DND-41 (cell line): Measurements from ENCODE around the gene PAK5.

Experiments
- EZH2 ChIP-seq: IDR thresholded peaks from 3 replicates; pipeline ENCODE4 v1.6.1; 2012; ENCODE audit warnings: borderline replicate concordance, low read depth, mild to moderate bottlenecking, moderate library complexity, low read length, inconsistent platforms; ENCODE audit not compliant: severe bottlenecking
- TF ChIP-seq, protein P1 (sequence below): IDR thresholded peaks from 2 replicates; pipeline ENCODE4 v1.5.1; 2012; ENCODE audit warnings: borderline replicate concordance, low read length, moderate library complexity, mild to moderate bottlenecking; ENCODE audit not compliant: poor library complexity, severe bottlenecking; ENCODE audit errors: extremely low read depth

- TF ChIP-seq, protein P1, sequence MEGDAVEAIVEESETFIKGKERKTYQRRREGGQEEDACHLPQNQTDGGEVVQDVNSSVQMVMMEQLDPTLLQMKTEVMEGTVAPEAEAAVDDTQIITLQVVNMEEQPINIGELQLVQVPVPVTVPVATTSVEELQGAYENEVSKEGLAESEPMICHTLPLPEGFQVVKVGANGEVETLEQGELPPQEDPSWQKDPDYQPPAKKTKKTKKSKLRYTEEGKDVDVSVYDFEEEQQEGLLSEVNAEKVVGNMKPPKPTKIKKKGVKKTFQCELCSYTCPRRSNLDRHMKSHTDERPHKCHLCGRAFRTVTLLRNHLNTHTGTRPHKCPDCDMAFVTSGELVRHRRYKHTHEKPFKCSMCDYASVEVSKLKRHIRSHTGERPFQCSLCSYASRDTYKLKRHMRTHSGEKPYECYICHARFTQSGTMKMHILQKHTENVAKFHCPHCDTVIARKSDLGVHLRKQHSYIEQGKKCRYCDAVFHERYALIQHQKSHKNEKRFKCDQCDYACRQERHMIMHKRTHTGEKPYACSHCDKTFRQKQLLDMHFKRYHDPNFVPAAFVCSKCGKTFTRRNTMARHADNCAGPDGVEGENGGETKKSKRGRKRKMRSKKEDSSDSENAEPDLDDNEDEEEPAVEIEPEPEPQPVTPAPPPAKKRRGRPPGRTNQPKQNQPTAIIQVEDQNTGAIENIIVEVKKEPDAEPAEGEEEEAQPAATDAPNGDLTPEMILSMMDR: no peak
- no peak for TF ChIP-seq EZH2
These were observed 337.4 kb downstream of the PAK5 start for GRCh38 chr20:9501473-9501872.
